ENCODE results near the gene FOXL3.

DNA sequence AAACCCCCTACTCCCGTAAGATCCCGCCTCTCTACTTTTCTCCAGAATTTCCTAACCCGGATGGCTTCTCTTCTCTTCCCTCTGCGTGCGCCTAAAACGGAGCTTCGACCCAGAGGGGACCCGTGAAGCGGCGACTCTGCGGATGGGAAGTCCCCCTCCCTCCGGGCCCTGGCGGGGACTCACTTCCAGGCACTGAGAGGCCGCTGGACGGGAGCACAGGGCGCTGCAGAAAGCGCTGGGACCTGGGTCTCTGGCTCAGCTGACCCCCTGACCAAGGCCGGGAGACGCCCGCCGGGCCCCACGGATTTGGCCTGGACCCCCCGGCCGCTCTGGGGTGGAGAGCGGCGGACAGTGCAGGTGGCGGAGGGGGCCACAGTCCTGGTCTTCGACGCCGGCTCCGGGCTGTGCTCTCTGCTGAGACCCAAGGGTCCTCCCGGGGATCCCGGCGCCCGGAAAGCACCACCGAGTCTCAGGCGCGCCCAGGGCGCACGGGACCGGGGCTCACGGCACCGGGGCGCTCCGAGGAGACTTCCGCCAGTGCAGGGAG, 688 bp upstream of the FOXL3 start:
- TF ChIP-seq, protein P1, sequence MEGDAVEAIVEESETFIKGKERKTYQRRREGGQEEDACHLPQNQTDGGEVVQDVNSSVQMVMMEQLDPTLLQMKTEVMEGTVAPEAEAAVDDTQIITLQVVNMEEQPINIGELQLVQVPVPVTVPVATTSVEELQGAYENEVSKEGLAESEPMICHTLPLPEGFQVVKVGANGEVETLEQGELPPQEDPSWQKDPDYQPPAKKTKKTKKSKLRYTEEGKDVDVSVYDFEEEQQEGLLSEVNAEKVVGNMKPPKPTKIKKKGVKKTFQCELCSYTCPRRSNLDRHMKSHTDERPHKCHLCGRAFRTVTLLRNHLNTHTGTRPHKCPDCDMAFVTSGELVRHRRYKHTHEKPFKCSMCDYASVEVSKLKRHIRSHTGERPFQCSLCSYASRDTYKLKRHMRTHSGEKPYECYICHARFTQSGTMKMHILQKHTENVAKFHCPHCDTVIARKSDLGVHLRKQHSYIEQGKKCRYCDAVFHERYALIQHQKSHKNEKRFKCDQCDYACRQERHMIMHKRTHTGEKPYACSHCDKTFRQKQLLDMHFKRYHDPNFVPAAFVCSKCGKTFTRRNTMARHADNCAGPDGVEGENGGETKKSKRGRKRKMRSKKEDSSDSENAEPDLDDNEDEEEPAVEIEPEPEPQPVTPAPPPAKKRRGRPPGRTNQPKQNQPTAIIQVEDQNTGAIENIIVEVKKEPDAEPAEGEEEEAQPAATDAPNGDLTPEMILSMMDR (IDR thresholded peaks at IDR 0.05), result no peak
- TF ChIP-seq POLR2A (IDR thresholded peaks at IDR 0.05), result no peak

Data from testis (tissue), 2 donors.